WERI-Rb-1 (cell line): ENCODE results near the gene PHF21A.

ENCODE experiments used
- DNase-seq: peaks from one replicate; pipeline ENCODE4 v3.0.0-alpha.2; 2020
- H3K27ac ChIP-seq: fragments of 250-450 bp; sonication (Bioruptor Pico); 2 replicates; pipeline ENCODE4 v1.5.1; 2020; ENCODE audit warnings: mild to moderate bottlenecking, moderate library complexity
- H3K27me3 ChIP-seq: fragments of 250-450 bp; sonication (Bioruptor Pico); 2 replicates; pipeline ENCODE4 v1.5.1; 2021; ENCODE audit warnings: mild to moderate bottlenecking, low read depth, moderate library complexity; ENCODE audit not compliant: insufficient read depth, severe bottlenecking
- H3K36me3 ChIP-seq: fragments of 250-450 bp; sonication (Bioruptor Pico); 2 replicates; pipeline ENCODE4 v1.5.1; 2020; ENCODE audit warnings: mild to moderate bottlenecking, moderate library complexity
- H3K4me3 ChIP-seq: 2 replicates; pipeline ENCODE4 v1.5.1; 2011; ENCODE audit warnings: low read depth, mild to moderate bottlenecking, control low read depth, low read length
- H3K9me3 ChIP-seq: fragments of 250-450 bp; sonication (Bioruptor Pico); 2 replicates; pipeline ENCODE4 v1.5.1; 2021; ENCODE audit warnings: mild to moderate bottlenecking, moderate library complexity; ENCODE audit not compliant: severe bottlenecking
- CTCF ChIP-seq: IDR thresholded peaks from 2 replicates; pipeline ENCODE4 v1.5.1; 2011; ENCODE audit warnings: low read depth, mild to moderate bottlenecking, control low read depth, inconsistent platforms, low read length

Gene PHF21A

DNA sequence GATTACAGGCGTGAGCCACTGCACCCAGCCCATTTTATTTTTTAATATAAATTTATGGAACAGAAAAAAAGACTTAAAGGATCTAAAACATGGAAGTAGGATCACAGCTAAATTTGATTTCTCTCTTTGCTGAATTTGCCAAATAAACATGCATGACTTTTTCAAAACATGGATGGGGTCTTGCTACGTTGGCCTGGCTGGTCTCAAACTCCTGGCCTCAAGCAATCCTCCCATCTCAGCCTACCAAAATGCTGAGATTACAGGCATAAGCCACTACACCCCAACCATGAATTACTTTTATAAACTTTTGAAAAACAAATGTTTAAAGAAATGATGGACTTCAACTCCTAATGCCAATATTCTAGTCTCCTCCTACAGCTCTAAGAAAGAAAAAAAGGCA, 61.2 kb downstream of the PHF21A start:
- no peaks in the 10 kb centered on the region for H3K36me3 ChIP-seq
- no peak overlapping the region for H3K27ac ChIP-seq
- no peak overlapping the region for H3K4me3 ChIP-seq
- no peak for TF ChIP-seq CTCF
- H3K9me3 ChIP-seq = no peaks in the 10 kb centered on the region
- no peaks in the 10 kb centered on the region for H3K27me3 ChIP-seq
- DNase-seq = no peak

DNA sequence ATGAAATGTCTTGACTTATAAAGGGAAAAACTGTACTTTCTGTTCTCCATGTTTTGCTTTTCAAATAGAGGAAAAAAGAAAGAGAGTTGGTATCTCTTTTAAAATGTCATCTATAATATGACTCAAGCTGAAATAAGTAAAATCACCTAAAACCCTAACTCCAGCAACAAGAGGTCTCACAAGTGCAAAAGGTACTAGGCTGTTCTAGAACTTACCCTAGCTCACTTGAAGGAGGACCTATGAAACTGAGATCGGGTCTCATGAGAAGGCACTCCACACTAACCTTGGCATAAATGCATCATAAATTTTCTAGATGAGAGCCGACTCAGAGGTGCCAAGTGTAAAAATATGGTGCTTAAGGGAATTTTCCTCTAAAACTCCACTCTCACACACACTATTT, 63.8 kb downstream of the PHF21A start:
- no peak for TF ChIP-seq CTCF
- Histone ChIP-seq H3K27me3 (no peaks in the 10 kb centered on the region), H3K36me3 (no peaks in the 10 kb centered on the region), H3K9me3 (no peaks in the 10 kb centered on the region), H3K4me3 (no peak overlapping the region), H3K27ac (no peak overlapping the region)
- DNase-seq = no peak

DNA sequence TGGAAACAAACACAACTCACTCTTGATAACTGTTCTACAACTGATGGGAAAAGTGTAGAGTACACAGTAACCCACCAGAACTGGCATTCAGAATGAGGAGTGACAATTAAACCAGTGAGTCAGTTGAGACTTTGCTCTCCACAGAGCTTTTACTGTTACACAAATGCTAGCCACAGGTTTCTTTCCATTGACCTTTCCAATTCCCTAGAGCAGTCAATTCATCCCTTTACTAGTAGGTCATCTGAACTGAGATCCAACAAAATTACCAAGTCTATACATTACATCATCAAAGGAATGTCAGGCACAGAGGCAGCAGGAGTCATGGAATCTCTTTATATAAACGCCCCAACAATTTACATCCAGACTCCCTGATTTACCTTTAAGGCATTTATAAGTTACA, 65.9 kb downstream of the PHF21A start:
- Histone ChIP-seq H3K27ac (no peak overlapping the region), H3K27me3 (no peaks in the 10 kb centered on the region), H3K9me3 (no peaks in the 10 kb centered on the region), H3K36me3 (no peaks in the 10 kb centered on the region), H3K4me3 (no peak overlapping the region)
- no peak for TF ChIP-seq CTCF
- DNase-seq = no peak

DNA sequence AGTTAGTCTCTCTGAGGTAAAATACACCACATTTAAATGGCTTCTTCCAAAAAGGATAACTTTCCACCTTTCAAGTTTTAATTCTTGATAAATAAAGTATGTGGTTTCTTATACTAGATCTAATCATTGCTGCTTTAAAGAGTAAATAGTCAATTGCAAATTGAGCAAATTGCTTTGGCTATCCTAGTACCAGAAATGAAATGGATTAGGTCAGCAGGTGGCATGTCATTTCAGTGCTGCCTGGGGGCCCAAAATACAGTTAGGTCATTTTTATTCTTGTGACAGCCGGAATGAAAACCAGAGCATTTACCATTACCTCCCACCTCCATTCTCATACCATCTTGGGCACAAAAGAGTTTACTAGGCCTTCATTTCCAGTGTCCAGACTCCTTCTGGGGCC, 70.2 kb downstream of the PHF21A start:
- Histone ChIP-seq H3K27ac (no peak overlapping the region), H3K9me3 (no peaks in the 10 kb centered on the region), H3K4me3 (no peak overlapping the region), H3K27me3 (no peaks in the 10 kb centered on the region), H3K36me3 (peaks cover 8% of the 10 kb centered on the region; the same call in 1 of the 2 replicates)
- TF ChIP-seq CTCF = no peak
- no peak for DNase-seq

DNA sequence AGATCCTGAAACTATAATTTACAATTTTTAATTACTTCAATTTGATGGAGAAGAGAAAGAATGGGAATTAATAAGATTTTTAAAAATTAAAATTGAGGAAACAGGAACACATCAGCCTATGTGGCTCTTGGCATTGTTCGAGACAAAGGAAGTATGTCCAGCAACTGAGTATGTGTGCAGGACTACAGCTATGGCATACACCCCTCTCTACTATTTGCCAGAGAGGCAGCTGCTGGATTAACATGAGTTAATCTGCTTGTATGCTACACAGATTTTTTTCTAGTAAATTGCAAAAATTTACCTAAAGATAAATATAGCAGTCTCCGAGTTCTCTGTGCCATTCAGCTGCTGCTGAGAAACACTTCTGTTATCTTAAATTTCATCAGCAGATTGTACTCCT, 70.6 kb downstream of the PHF21A start:
- no peak overlapping the region for H3K27ac ChIP-seq
- no peaks in the 10 kb centered on the region for H3K9me3 ChIP-seq
- TF ChIP-seq CTCF = no peak
- H3K36me3 ChIP-seq = peaks cover 8% of the 10 kb centered on the region; the same call in 1 of the 2 replicates
- no peak for DNase-seq
- H3K27me3 ChIP-seq = no peaks in the 10 kb centered on the region
- no peak overlapping the region for H3K4me3 ChIP-seq

GRCh38 chr11:46050003-46050461, 71.2 kb downstream of the PHF21A start:
- TF ChIP-seq CTCF = no peak

More at GRCh38 chr11:46050003-46050461, 71.2 kb downstream of the PHF21A start:
- no peaks in the 10 kb centered on the region for H3K9me3 ChIP-seq
- no peak for DNase-seq
- no peak overlapping the region for H3K4me3 ChIP-seq
- no peak overlapping the region for H3K27ac ChIP-seq
- H3K27me3 ChIP-seq = no peaks in the 10 kb centered on the region
- peaks cover 8% of the 10 kb centered on the region; the same call in 1 of the 2 replicates for H3K36me3 ChIP-seq
